Measurements from ENCODE around the gene MYB.

Gene MYB

GRCh38 chr6:135267085-135267484, 86.0 kb downstream of the MYB start:
- H3K9me3 ChIP-seq (ENCODE audit: control insufficient read depth, low read length) = no peaks in the 10 kb centered on the region
- H3K36me3 ChIP-seq (ENCODE audit: control insufficient read depth, insufficient read depth, low read length) = no peaks in the 10 kb centered on the region
- H3K9ac ChIP-seq = no peak overlapping the region
- H3K4me2 ChIP-seq (ENCODE audit: low read length) = no peak overlapping the region
- H3K4me1 ChIP-seq = peaks cover 3% of the 10 kb centered on the region
- H3K79me2 ChIP-seq = no peaks in the 10 kb centered on the region
- no peak overlapping the region for H3K4me3 ChIP-seq (ENCODE audit: low read depth, low read length)
- H3K27me3 ChIP-seq (ENCODE audit: control insufficient read depth, insufficient read depth, low read length) = no peaks in the 10 kb centered on the region
- H3K27ac ChIP-seq = no peak overlapping the region
- TF ChIP-seq CTCF (IDR thresholded peaks at IDR 0.05) = no peak
- H2AFZ ChIP-seq = no peak overlapping the region

- Histone ChIP-seq H2AFZ (no peak overlapping the region), H3K4me3 (ENCODE audit: low read depth, low read length) (no peak overlapping the region), H3K4me1 (no peaks in the 10 kb centered on the region), H3K9me3 (ENCODE audit: control insufficient read depth, low read length) (no peaks in the 10 kb centered on the region), H3K36me3 (ENCODE audit: control insufficient read depth, insufficient read depth, low read length) (no peaks in the 10 kb centered on the region), H3K27me3 (ENCODE audit: control insufficient read depth, insufficient read depth, low read length) (no peaks in the 10 kb centered on the region), H3K9ac (no peak overlapping the region), H3K4me2 (ENCODE audit: low read length) (no peak overlapping the region), H3K27ac (no peak overlapping the region), H3K79me2 (no peaks in the 10 kb centered on the region)
- TF ChIP-seq CTCF (IDR thresholded peaks at IDR 0.05) = no peak
Observed at GRCh38 chr6:135268263-135268662, 87.2 kb downstream of the MYB start.

- H3K4me1 ChIP-seq = no peaks in the 10 kb centered on the region
Observed at GRCh38 chr6:135268740-135269139, 87.6 kb downstream of the MYB start.

More at GRCh38 chr6:135268740-135269139, 87.6 kb downstream of the MYB start:
- no peaks in the 10 kb centered on the region for H3K36me3 ChIP-seq (ENCODE audit: control insufficient read depth, insufficient read depth, low read length)
- no peak for TF ChIP-seq CTCF (IDR thresholded peaks at IDR 0.05)
- H3K27ac ChIP-seq = no peak overlapping the region
- no peaks in the 10 kb centered on the region for H3K9me3 ChIP-seq (ENCODE audit: control insufficient read depth, low read length)
- no peaks in the 10 kb centered on the region for H3K79me2 ChIP-seq
- H3K4me2 ChIP-seq (ENCODE audit: low read length) = no peak overlapping the region
- no peak overlapping the region for H3K9ac ChIP-seq
- H2AFZ ChIP-seq = no peak overlapping the region
- no peak overlapping the region for H3K4me3 ChIP-seq (ENCODE audit: low read depth, low read length)
- H3K27me3 ChIP-seq (ENCODE audit: control insufficient read depth, insufficient read depth, low read length) = no peaks in the 10 kb centered on the region

Data from parathyroid adenoma (tissue), 2 donors.